GM13977 (cell line): ENCODE data around the gene PRKAG2.

Source experiments
- DNase-seq: peaks from one replicate; pipeline ENCODE4 v3.0.0; 2012; ENCODE audit warnings: low spot score
- CTCF ChIP-seq: IDR thresholded peaks from 2 replicates; pipeline ENCODE4 v1.5.1; 2012; ENCODE audit warnings: mild to moderate bottlenecking, control low read depth; ENCODE audit not compliant: insufficient read depth; ENCODE audit errors: extremely low read depth, missing control alignments
- in situ Hi-C: fragments of 300-500 bp; cut with MboI; formaldehyde crosslinking; loops from one replicate; pipeline ENCODE4 v1.12.0; 2022; ENCODE audit warnings: low sequenced_read_pairs, low pct_unique_long_range_greater_than_20kb, mixed read lengths, inconsistent platforms; ENCODE audit not compliant: unreplicated experiment

Gene PRKAG2

GRCh38 chr7:151680810-151681209 is 196.1 kb downstream of the PRKAG2 start:
- in situ Hi-C loops = no loop called here
- TF ChIP-seq CTCF = no peak
- DNase-seq = no peak

GRCh38 chr7:151679881-151680612 is 196.9 kb downstream of the PRKAG2 start:
- DNase-seq = no peak
- TF ChIP-seq CTCF = no peak
- in situ Hi-C loops = no loop called here

- no peak for TF ChIP-seq CTCF
- DNase-seq = no peak
- in situ Hi-C loops = no loop called here
These were observed 197.7 kb downstream of the PRKAG2 start for GRCh38 chr7:151679071-151679708.

- DNase-seq = no peak
- TF ChIP-seq CTCF = no peak
These were observed 198.7 kb downstream of the PRKAG2 start for GRCh38 chr7:151678227-151678604.

GRCh38 chr7:151677581-151678226 is 199.2 kb downstream of the PRKAG2 start:
- DNase-seq = no peak
- in situ Hi-C loops = no loop called here
- no peak for TF ChIP-seq CTCF

More at GRCh38 chr7:151678227-151678604, 198.7 kb downstream of the PRKAG2 start:
- in situ Hi-C loops = no loop called here

- in situ Hi-C loops = no loop called here
- DNase-seq = no peak
- no peak for TF ChIP-seq CTCF
These were observed 200.2 kb downstream of the PRKAG2 start for GRCh38 chr7:151676759-151677158.
